GM18505 (cell line): ENCODE measurements around the gene GMPPA.

Experiments used
- ATAC-seq: cut with Tn5 transposase; IDR thresholded peaks from one replicate; pipeline ENCODE4 v1.9.1; 2021; ENCODE audit not compliant: unreplicated experiment
- POLR2A ChIP-seq: IDR thresholded peaks from 4 replicates; pipeline ENCODE4 v1.6.1; 2011; ENCODE audit warnings: borderline replicate concordance; ENCODE audit not compliant: insufficient read depth, insufficient read length; ENCODE audit errors: extremely low read depth

Gene GMPPA

DNA sequence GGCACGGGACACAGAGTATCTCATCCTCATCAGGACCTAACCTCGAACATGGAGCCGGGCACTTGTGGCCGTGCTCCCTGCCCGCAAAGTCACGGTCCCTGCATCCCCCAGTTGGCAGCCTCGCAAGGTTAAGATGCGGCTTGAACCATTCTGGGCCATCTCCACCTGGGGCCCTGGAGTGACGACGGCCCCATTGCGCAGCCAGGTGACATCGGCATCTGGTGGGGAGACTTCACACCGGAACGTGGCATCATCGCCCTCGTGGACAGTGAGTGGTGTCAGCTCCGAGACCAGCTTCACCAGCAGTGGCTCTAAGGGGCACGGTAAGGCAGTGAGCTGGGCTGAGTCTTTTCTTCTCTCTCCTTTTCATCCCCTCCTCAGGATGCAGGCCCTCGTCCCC is 57.7 kb downstream of the GMPPA start:
- no peak for ATAC-seq
- TF ChIP-seq POLR2A = no peak
